Measurements from ENCODE around the gene PATE1.
"Not testable (repeated sequence)": the region's sequence is repeated elsewhere in the genome, so short reads cannot be mapped to it uniquely, and the experiment has no call there.

The PATE1 gene
- 0 reads per million in 2 donors for total RNA-seq

- DNase-seq = no peak
Measured at GRCh38 chr11:125745979-125746378, at the start of gene PATE1. Gene PATE1 (plus strand): TSS chr11:125746279. CDS start chr11:125746305, 26 bp downstream.

DNA sequence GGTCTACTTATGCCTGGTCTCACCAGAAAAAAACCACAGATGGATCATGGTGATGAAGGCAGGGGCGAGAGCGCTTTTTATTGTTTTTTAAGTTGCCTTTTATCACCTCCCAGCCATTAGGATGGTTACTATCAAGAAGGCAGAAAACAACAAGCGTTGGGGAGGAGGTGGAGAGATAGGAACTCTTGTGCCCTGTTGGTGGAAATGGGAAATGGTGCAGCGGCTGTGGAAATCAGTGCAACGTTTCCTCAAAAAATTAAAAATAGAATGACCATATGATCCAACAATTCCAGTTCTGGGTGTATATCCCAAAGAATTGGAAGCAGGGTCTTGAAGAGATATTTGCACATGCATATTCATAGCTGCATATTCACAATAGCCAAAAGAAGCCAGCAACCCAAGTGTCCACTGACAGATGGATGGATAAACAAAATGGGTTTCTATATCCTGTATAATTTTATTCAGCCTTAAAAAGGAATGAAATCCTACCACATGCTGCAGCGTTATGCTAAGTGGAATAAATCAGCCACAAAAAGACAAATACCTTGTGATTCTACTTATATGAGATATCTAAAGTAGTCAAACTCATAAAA, 45.0 kb upstream of the PATE1 start:
- no peak for DNase-seq

DNA sequence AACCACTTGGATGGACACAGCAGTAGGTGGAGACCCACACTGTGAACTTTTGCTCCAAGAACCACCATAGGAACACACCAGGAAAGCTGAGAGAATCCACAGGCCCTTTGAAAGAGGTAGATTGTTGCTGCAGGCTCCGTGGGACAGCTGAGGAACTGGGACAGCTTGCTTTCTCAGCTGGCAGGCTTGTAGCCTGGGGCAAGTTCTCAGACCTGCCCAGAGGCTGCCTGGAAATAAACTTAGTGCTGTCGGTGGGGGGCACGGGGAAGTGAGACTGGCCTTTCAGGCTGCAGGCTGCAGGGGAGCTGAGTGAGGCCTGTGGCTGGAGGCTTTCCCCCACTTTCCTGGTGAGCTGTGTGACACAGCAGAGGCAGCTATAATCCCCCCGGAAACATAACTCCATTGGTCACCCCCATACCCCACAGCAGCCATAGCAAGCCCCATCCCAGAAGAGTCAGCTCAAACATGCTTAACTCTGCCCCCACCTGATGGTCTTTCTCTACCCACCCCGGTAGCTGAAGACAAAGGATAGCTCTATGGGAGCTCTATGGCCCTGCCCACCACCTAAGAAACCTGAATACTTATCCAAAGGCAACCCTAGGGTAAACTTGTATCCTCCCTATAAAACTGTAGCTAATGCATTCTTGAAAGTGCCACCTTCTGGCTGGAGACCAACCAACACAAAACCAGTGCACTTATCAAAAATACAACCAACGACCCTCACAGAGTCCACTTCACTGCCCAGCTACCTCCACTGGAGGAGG, 44.0 kb upstream of the PATE1 start:
- no peak for DNase-seq

- not testable (repeated sequence) for DNase-seq
Measured at GRCh38 chr11:125704686-125705085, 41.4 kb upstream of the PATE1 start.

DNA sequence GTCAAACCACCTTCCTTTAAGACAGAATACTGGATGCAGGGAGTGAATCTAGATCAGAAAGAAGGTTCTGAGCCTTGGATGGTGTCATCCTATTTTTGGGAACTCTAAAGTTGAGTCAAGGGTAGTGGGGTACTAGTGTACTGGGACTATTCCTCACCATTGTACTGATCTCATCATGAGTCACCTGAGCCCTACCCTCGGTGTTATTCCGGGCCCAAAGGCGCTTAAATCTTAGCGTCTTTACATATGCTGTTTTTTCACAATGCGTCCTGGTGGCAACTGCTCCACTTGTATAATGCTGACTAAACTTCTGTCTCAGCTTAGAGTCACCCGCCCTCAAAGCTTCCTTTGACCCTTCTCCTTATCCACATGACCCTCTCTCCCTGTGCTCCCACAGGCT, 25.3 kb upstream of the PATE1 start:
- no peak for DNase-seq

DNA sequence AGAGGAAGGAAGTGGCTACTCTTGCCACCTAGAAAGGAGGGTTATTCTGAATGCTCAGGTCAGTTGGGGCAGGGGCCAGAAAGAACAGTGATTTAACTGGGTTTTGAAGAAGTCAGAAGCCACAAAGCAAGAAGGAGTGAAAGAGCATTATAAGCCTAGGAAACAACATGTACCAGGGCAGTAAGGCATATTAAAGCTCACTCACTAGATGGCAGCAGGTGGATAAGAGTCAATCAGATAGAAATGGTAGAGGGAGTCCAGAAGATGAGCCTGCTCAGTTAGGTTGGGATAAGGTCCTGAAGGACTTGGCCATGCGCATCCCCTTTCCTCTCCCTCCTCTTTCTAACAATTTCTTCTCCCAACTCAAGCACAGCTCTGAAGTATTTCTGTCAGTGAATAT, 22.0 kb upstream of the PATE1 start:
- no peak for DNase-seq

DNA sequence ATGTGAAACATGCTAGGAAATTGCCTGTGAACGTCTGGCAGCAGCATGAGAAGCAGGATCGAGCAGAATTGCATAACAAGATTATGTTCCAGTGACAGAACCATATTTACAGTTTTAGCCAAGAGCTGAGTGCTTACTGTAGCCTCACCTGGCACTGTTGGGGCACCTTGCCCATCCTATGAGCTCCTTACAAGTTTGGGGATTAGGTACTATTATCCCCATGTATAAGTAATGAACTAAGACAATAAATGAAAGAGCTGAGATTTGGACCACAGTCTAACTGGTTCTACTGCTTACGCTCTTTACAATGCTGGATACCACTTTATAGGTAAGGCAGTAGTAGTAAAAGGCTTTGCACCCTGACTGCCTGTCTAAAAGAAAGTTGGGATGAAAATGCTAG, 17.1 kb upstream of the PATE1 start:
- no peak for DNase-seq

GRCh38 chr11:125740617-125741016, 5.5 kb upstream of the PATE1 start:
- DNase-seq = no peak

DNA sequence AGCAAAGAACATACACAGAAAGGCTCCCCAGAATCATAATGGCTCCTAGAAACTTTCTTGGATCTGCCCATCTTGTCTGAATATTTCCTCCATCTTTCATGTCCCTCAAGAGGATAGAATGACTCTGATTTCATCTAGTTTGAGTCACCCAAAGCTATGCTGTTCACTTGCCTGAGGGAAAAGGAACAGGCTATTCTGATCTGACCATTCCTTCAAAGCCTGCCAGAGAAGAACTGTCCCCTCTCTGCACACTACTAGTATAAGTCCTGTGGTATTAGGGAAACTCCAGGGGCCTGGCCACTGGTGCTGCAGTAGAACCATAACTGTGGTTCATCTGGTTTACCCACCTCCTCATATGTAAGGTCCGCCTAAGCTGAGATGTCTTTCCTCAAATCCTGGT, 2.4 kb upstream of the PATE1 start:
- DNase-seq = no peak

GRCh38 chr11:125750629-125751028, 4.5 kb downstream of the PATE1 start:
- DNase-seq = no peak

DNA sequence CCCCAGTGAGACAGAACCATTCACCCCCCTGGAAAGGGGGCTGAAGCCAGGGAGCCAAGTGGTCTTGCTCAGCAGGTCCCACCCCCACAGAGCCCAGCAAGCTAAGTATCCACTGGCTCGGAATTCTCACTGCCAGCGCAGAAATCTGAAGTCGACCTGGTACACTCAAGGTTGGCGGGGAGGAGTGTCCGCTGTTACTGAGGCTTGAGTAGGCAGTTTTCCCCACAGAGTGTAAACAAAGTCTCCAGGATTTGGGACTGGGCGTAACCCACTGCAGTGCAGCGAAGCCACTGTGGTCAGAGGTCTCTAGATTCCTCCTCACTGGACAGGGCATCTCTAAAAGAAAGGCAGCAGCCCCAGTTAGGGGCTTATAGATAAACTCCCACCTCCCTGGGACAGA, 10.0 kb downstream of the PATE1 start:
- DNase-seq = no peak

- DNase-seq = no peak
Measured at GRCh38 chr11:125762445-125762844, 16.4 kb downstream of the PATE1 start.

- no peak for DNase-seq
Measured at GRCh38 chr11:125763483-125763882, 17.4 kb downstream of the PATE1 start.

- DNase-seq = no peak
Measured at GRCh38 chr11:125766251-125766650, 20.2 kb downstream of the PATE1 start.

GRCh38 chr11:125768336-125769046, 22.4 kb downstream of the PATE1 start:
- no peak for DNase-seq

DNA sequence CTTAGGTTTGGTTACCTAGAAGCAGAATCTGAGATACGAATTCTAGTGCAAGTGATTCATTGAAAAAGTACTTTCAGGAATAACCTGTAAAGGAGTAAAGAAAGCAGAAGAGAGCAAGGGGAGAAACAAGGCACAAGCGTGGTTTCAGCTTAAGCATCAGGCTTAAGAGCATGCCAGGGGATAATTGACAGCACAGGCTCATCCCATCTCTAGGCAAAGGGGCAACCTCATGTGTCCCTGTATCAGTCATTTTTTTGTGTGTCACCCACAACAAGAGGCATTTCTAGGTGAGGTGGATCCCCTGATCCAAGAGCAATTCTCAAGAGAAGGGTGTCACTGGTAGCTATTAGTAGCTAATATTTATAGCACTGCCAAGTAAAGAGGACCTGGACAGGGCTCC, 24.5 kb downstream of the PATE1 start:
- DNase-seq = no peak

DNA sequence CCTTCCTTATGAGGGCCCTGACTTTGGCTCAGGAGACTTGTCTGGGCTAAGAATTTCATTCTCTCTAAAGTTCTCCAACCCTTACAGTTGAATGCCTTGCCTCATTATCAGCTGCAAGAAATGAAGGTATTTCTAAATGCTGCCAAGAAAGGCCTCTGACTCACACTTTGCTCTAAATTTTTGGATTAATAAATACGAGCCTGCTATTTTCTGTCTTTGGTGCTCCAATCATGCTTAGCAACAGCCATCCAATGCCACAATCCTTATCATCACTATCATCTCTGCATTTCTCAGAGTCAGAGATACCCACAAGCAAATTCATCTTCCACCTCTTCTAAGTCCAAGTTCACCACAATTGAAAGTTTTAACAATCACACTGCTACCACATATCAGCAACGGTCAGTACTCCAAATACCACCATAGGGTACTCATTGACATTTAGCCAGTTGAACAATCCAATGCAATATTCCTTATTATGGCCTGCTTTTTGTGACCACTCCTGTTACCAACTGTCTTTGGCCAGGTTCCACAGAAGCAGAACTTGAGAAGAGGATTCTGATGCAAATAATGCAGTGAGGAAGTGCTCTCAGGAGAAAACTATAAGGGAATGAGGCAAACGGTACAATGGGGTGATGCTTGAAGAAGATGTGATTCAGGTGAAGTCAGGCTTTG, 26.9 kb downstream of the PATE1 start:
- DNase-seq = no peak

DNA sequence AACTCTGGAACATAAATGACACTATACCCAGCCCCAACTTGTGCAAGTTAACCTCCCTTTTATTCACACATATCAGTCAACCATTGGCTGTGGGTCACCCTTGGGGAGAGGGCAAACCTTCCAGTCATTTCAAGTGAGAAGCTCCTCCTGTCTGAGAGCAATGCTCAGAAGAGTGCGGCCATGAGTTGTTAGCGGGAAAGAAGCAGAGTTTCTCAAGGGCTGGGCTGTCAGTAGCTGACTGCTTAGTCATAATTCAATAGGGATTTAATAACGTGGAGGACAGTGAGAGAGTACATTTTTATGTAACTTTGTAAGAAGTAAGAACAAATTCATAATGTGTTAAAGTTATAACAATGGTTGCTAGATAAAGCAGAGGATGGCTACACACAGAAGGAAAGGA, 27.4 kb downstream of the PATE1 start:
- no peak for DNase-seq

GRCh38 chr11:125777309-125777708, 31.2 kb downstream of the PATE1 start:
- no peak for DNase-seq

- no peak for DNase-seq
Measured at GRCh38 chr11:125778728-125779127, 32.6 kb downstream of the PATE1 start, which contains the start of gene PATE2. Gene PATE2 (minus strand): TSS chr11:125778828. CDS start chr11:125778773, 55 bp downstream.

- no peak for DNase-seq
Measured at GRCh38 chr11:125784678-125785077, 38.6 kb downstream of the PATE1 start.

GRCh38 chr11:125787827-125788226, 41.7 kb downstream of the PATE1 start, which contains the start of gene PATE3:
Gene PATE3 (plus strand): TSS chr11:125788127. CDS start chr11:125788152, 25 bp downstream.
- no peak for DNase-seq

GRCh38 chr11:125790825-125791224, 44.7 kb downstream of the PATE1 start:
- no peak for DNase-seq

Measured in T-helper 9 cell (primary cell).